HG03159 (cell line): Measurements from ENCODE around the gene LEMD2.

Source experiments
- ATAC-seq: cut with Tn5 transposase; IDR thresholded peaks from one replicate; pipeline ENCODE4 v1.9.1; 2021; ENCODE audit warnings: mild to moderate bottlenecking, moderate library complexity; ENCODE audit not compliant: unreplicated experiment

LEMD2 gene

GRCh38 chr6:33725222-33725621, 63.7 kb downstream of the LEMD2 start:
- no peak for ATAC-seq

- no peak for ATAC-seq
Measured at GRCh38 chr6:33724102-33725023, 64.6 kb downstream of the LEMD2 start.

- ATAC-seq = no peak
Measured at GRCh38 chr6:33723371-33724085, 65.4 kb downstream of the LEMD2 start.

DNA sequence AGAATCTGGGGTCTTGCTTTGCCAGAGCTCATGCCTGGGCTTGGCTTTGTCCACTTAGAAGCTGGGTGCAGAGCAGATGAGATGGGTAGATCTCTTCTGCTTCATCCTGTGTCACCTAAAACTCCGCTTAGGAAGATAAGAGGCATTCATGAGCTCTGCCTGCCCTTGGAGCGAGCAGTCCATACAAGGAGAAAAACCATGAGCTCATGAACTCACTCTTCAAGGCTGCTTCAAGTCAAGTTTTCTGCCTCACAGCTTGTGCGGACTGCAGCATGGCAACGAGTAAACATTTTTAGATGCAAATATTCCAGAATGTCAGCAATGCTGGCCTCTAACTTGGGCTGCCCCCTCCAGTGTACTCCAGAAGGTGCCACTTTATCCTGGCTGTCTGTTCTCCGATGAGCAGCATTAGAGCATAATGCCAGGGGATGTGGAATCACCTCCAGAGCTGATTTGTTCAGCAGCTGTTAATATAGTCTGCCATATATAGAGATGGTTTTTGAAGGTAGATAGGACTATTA, 66.8 kb downstream of the LEMD2 start:
- no peak for ATAC-seq

DNA sequence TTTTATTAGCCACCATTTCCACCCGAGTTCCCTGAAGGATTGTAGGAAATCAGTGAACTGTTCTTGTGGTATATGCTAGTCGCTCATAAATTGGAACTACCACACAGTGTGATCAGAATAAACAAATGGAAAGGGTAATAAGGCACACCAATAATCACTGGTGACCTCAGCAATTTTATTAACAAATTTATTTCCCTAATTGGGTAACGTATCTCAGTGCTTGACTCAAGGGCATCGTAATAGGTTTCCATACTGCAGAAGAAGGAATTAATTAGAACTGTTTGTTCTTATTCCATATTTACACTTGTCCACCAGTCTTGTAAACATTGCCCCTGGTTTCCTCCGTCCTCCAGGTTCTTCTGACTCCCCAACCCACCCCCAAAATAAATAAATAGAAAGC, 67.4 kb downstream of the LEMD2 start:
- ATAC-seq = no peak
